ENCODE data around the gene KLK2. TPM values are rescaled to one million over a fixed set of nuclear protein-coding genes. Genes with fewer than 3 reads are reported as not detected.

Gene KLK2
- total RNA-seq, 1 experiment from 2014 or later: not detected

DNA sequence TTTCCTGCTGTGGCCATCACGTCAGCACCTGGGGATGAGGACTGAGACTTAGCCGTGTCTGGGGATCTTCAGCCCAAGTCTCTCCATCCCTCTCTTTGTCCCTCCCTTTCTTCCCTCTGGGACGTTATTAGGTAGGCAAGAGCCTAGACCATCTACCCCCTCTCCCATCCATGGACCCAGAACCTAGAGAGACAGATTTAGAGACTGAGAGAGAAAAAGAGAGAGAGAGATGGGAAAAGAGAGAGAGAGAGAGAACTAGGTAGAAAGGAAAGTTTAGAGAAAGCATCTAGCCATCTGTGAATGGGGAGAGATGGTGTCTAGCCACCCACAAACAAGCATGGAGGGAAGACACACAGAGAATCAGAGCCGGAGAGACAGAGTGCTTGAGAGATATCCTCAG, 37.5 kb downstream of the KLK2 start:
- CTCF ChIA-PET: no interaction called here
- TF ChIP-seq EZH2 (IDR thresholded peaks at IDR 0.05; ENCODE audit: low read length, unreplicated experiment): no peak
- H3K27me3 ChIP-seq (ENCODE audit: low read length): peaks cover 76% of the 10 kb centered on the region

DNA sequence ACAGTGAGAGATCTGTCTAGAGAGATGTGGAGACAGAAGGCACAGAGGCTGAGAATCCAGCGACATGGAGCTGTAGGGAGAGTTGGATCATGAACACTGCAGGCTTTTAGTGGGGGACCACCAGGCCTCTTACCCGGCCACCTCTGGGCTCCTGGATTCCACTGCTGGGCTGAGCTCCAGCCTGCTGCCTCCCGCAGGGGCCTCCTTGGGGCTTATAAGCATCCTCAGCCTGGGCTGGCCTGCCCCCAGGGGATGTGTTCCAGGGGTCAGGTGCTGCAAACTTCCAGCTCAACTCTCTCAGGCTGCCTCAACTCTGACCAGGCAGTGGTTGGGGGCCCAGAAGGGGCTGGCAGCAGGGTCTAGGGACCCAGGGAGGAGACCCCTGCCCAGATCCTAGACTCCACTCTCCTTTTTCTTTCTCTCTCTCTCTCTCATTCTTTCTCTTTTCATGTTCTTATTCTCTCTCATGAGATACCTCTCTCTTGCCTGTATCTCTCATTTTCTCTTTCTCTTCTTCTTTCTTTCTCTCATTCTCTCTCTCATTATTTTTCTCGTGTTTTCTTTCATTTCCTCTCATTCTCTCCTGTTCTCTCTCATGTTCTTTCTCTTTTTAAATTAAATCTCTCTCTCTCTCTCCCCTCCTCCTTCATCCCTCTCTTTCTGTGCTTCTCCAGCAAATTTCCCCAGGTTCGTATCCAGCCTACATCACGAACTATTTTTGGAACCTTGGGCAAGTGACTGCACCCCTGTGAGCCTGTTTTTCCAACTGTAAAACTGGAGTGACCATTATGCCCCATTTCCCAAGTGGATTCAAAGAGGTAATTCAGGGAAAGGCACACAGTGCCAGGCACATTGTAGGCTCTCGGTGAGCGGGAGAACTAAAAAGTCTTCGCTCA, 38.2 kb downstream of the KLK2 start, which contains the start of gene KLK4:
Gene KLK4 (minus strand): TSS at position 190 of the 896 bp plus-strand sequence. CDS start 657 bp downstream, outside the sequence.
- POLR2A ChIA-PET (ENCODE audit: unreplicated experiment): interaction anchor here (0.6 kb wide), 1 partner anchor 48 kb away, joined by 4 read pairs; no protein-coding TSS in a partner anchor
- CTCF ChIA-PET: no interaction called here

More for the DNA sequence above, 37.5 kb downstream of the KLK2 start:
- Histone ChIP-seq H3K4me3 (ENCODE audit: low read length) (no peak overlapping the region), H2AFZ (ENCODE audit: low read length) (no peak overlapping the region), H3K9ac (ENCODE audit: low read length) (no peak overlapping the region), H3K36me3 (ENCODE audit: low read depth, low read length) (no peaks in the 10 kb centered on the region), H3K9me2 (replicated peaks; ENCODE audit: low read length) (no peaks in the 10 kb centered on the region), H3K27ac (ENCODE audit: low read length) (no peak overlapping the region), H3K79me2 (ENCODE audit: low read length) (no peaks in the 10 kb centered on the region), H3F3A (ENCODE audit: low read length, unreplicated experiment) (no peaks in the 10 kb centered on the region), H4K20me1 (ENCODE audit: low read length) (no peaks in the 10 kb centered on the region), H3K9me3 (ENCODE audit: low read length) (no peaks in the 10 kb centered on the region), H3K4me1 (ENCODE audit: insufficient read depth, low read length) (no peaks in the 10 kb centered on the region; the same call in 1 of the 2 replicates), H3K4me2 (ENCODE audit: low read length) (no peak overlapping the region)
- intact Hi-C loops (cut with micrococcal nuclease): no loop called here
- no TSS peak for BruUV-seq (replicated peaks)
- no peak for DNase-seq
- no peak for ATAC-seq
- POLR2A ChIA-PET (ENCODE audit: unreplicated experiment): no interaction called here

DNA sequence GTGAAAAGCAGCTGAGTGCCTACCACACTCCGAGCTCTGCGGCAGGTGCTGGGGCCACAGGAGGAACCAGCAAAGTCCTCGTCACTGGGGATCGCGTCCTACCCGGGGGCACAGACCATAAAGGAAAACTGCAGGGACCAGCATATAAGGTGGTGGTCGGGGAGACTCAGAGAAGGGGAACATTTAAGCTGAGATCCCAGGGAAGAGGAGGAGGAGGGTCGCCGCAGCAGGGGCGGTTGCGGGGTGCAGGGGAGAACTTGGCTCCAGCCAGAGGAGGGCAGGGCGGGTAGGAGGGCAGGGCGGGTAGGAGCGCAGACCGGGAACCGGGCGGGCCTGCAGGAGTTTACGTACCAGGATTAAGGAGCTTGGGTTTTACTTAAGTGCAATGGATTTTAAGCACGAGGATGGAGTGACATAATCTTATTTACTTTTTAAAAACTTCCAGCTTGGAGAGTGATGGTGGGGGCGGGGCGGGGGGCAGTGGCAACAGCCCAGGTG, 38.9 kb downstream of the KLK2 start:
- no peaks in the 10 kb centered on the region for H3K9me2 ChIP-seq (replicated peaks; ENCODE audit: low read length)
- no peak overlapping the region for H3K4me3 ChIP-seq (ENCODE audit: low read length)
- peaks cover 73% of the 10 kb centered on the region for H3K27me3 ChIP-seq (ENCODE audit: low read length)
- CTCF ChIA-PET: no interaction called here
- ATAC-seq (no peak), DNase-seq (no peak)
- no peak overlapping the region for H3K9ac ChIP-seq (ENCODE audit: low read length)
- intact Hi-C loops (cut with micrococcal nuclease): no loop called here
- H3K27ac ChIP-seq (ENCODE audit: low read length): no peak overlapping the region
- H2AFZ ChIP-seq (ENCODE audit: low read length): no peak overlapping the region
- H4K20me1 ChIP-seq (ENCODE audit: low read length): no peaks in the 10 kb centered on the region
- no peaks in the 10 kb centered on the region; the same call in 1 of the 2 replicates for H3K4me1 ChIP-seq (ENCODE audit: insufficient read depth, low read length)
- no peaks in the 10 kb centered on the region for H3K9me3 ChIP-seq (ENCODE audit: low read length)
- no peaks in the 10 kb centered on the region for H3K36me3 ChIP-seq (ENCODE audit: low read depth, low read length)
- TF ChIP-seq EZH2 (IDR thresholded peaks at IDR 0.05; ENCODE audit: low read length, unreplicated experiment) (no peak), EZH2phosphoT487 (IDR thresholded peaks at IDR 0.05; ENCODE audit: borderline replicate concordance, low read length) (no peak)
- TF ChIP-seq, protein P1, sequence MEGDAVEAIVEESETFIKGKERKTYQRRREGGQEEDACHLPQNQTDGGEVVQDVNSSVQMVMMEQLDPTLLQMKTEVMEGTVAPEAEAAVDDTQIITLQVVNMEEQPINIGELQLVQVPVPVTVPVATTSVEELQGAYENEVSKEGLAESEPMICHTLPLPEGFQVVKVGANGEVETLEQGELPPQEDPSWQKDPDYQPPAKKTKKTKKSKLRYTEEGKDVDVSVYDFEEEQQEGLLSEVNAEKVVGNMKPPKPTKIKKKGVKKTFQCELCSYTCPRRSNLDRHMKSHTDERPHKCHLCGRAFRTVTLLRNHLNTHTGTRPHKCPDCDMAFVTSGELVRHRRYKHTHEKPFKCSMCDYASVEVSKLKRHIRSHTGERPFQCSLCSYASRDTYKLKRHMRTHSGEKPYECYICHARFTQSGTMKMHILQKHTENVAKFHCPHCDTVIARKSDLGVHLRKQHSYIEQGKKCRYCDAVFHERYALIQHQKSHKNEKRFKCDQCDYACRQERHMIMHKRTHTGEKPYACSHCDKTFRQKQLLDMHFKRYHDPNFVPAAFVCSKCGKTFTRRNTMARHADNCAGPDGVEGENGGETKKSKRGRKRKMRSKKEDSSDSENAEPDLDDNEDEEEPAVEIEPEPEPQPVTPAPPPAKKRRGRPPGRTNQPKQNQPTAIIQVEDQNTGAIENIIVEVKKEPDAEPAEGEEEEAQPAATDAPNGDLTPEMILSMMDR (conservative IDR thresholded peaks at IDR 0.05; ENCODE audit: low read depth, low read length): no peak
- POLR2A ChIA-PET (ENCODE audit: unreplicated experiment): interaction anchor here (0.6 kb wide), 1 partner anchor 48 kb away, joined by 4 read pairs; no protein-coding TSS in a partner anchor
- H3K79me2 ChIP-seq (ENCODE audit: low read length): no peaks in the 10 kb centered on the region
- H3F3A ChIP-seq (ENCODE audit: low read length, unreplicated experiment): no peaks in the 10 kb centered on the region
- no TSS peak for BruUV-seq (replicated peaks)
- no peak overlapping the region for H3K4me2 ChIP-seq (ENCODE audit: low read length)

More for the DNA sequence above, 38.2 kb downstream of the KLK2 start, which contains the start of gene KLK4:
- Histone ChIP-seq H3K27ac (ENCODE audit: low read length) (no peak within 1 kb of the TSS), H3K9ac (ENCODE audit: low read length) (no peak within 1 kb of the TSS), H3K9me3 (ENCODE audit: low read length) (no peaks in the 10 kb centered on the region), H3K27me3 (ENCODE audit: low read length) (peaks cover 76% of the 10 kb centered on the region), H4K20me1 (ENCODE audit: low read length) (no peaks in the 10 kb centered on the region), H3K36me3 (ENCODE audit: low read depth, low read length) (no peaks in the 10 kb centered on the region), H3K4me1 (ENCODE audit: insufficient read depth, low read length) (no peaks in the 10 kb centered on the region; the same call in 1 of the 2 replicates), H3K9me2 (replicated peaks; ENCODE audit: low read length) (no peaks in the 10 kb centered on the region), H3K4me3 (ENCODE audit: low read length) (no peak within 1 kb of the TSS), H2AFZ (ENCODE audit: low read length) (no peak within 1 kb of the TSS), H3K4me2 (ENCODE audit: low read length) (no peak within 1 kb of the TSS), H3F3A (ENCODE audit: low read length, unreplicated experiment) (no peaks in the 10 kb centered on the region), H3K79me2 (ENCODE audit: low read length) (no peaks in the 10 kb centered on the region)
- ATAC-seq: no peak
- DNase-seq: no peak
- no TSS peak for BruUV-seq (replicated peaks)
- no peak for TF ChIP-seq EZH2phosphoT487 (IDR thresholded peaks at IDR 0.05; ENCODE audit: borderline replicate concordance, low read length)
- no peak for TF ChIP-seq EZH2 (IDR thresholded peaks at IDR 0.05; ENCODE audit: low read length, unreplicated experiment)
- TF ChIP-seq, protein P1 (conservative IDR thresholded peaks at IDR 0.05; ENCODE audit: low read depth, low read length): no peak
- intact Hi-C loops (cut with micrococcal nuclease): no loop called here
